H1 (cell line): Measurements from ENCODE around the gene SLMAP. TPM values are rescaled to one million over a fixed set of nuclear protein-coding genes. Genes with fewer than 3 reads are reported as not detected.

Source experiments
- CTCF ChIA-PET: fragments of 300-600 bp; sonication (Branson Sonifier 250); formaldehyde crosslinking; loops from one replicate; lab custom pipeline; 2021; ENCODE audit not compliant: partially characterized antibody; lab: Charles Lee
- POLR2A ChIA-PET: fragments of 300-600 bp; sonication (Branson Sonifier 250); formaldehyde crosslinking; loops from one replicate; lab custom pipeline; 2021; ENCODE audit warnings: inconsistent platforms; ENCODE audit not compliant: partially characterized antibody; lab: Charles Lee
- DNase-seq, 2 experiments: peaks; one replicate each; pipeline versions ENCODE4 v3.0.0 to v3.0.0-alpha.2; 2010 to 2022; ENCODE audit warnings: low spot score in 2 of 2, low read depth in 1 of 2, mixed read lengths in 1 of 2
- FAIRE-seq: peaks from 2 replicates; lab custom pipeline; 2011; peaks lifted over from hg19 to GRCh38; lab: Jason Lieb, UNC
- H2AFZ ChIP-seq: 2 replicates; pipeline ENCODE4 v1.8.1; 2012; ENCODE audit warnings: low read length, inconsistent platforms
- H2AK5ac ChIP-seq: 2 replicates; pipeline ENCODE4 v1.6.1; 2013; ENCODE audit warnings: low read depth, low read length
- H2BK120ac ChIP-seq: replicated peaks from 2 replicates; pipeline ENCODE3; 2013; ENCODE audit warnings: low read depth, low read length, inconsistent platforms
- H2BK12ac ChIP-seq: 2 replicates; pipeline ENCODE4 v1.6.1; 2013; ENCODE audit warnings: low read depth, low read length
- H2BK15ac ChIP-seq: 2 replicates; pipeline ENCODE4 v1.6.1; 2013; ENCODE audit warnings: low read length
- H2BK20ac ChIP-seq: 2 replicates; pipeline ENCODE4 v1.6.1; 2013; ENCODE audit warnings: low read length
- H2BK5ac ChIP-seq: 2 replicates; pipeline ENCODE4 v1.6.1; 2013; ENCODE audit warnings: low read depth, low read length
- H3K14ac ChIP-seq: 2 replicates; pipeline ENCODE4 v1.6.1; 2013; ENCODE audit warnings: inconsistent platforms; ENCODE audit not compliant: insufficient read length
- H3K18ac ChIP-seq: 2 replicates; pipeline ENCODE4 v1.6.1; 2013; ENCODE audit warnings: low read length; ENCODE audit errors: extremely low read depth
- H3K23ac ChIP-seq: 2 replicates; pipeline ENCODE4 v1.6.1; 2013; ENCODE audit warnings: inconsistent platforms; ENCODE audit not compliant: insufficient read length
- H3K23me2 ChIP-seq: 2 replicates; pipeline ENCODE4 v1.6.1; 2013; ENCODE audit warnings: low read depth, low read length
- H3K27ac ChIP-seq: 2 replicates; pipeline ENCODE4 v1.6.1; 2011; ENCODE audit warnings: low read depth, low read length, inconsistent platforms
- H3K27me3 ChIP-seq, 4 experiments: replicated peaks in 1 of 4; 1 replicate in 1 of 4; 2 replicates in 3 of 4; pipeline versions ENCODE4 v1.6.1 to v1.8.1; 2011 to 2013; ENCODE audit warnings: low read length in 3 of 4, mild to moderate bottlenecking in 3 of 4, inconsistent platforms in 2 of 4, mixed read lengths in 2 of 4, moderate library complexity in 1 of 4; ENCODE audit not compliant: control insufficient read depth in 3 of 4, insufficient read depth in 3 of 4; ENCODE audit errors: extremely low read depth in 1 of 4
- H3K36me3 ChIP-seq, 4 experiments: 2 replicates each; pipeline versions ENCODE4 v1.6.1 to v1.8.1; 2011 to 2013; ENCODE audit warnings: mild to moderate bottlenecking in 4 of 4, low read length in 3 of 4, moderate library complexity in 2 of 4, control low read depth in 1 of 4, inconsistent platforms in 1 of 4; ENCODE audit not compliant: insufficient read depth in 4 of 4, control insufficient read depth in 2 of 4
- H3K4ac ChIP-seq: replicated peaks from 2 replicates; pipeline ENCODE3; 2013; ENCODE audit warnings: low read length, low read depth, mixed read lengths, inconsistent platforms; ENCODE audit not compliant: insufficient read length
- H3K4me1 ChIP-seq, 4 experiments: replicated peaks in 1 of 4; 1 replicate in 1 of 4; 2 replicates in 3 of 4; pipeline versions ENCODE4 v1.6.1 to v1.8.1; 2011 to 2013; ENCODE audit warnings: low read length in 3 of 4, inconsistent platforms in 2 of 4, mixed read lengths in 1 of 4; ENCODE audit not compliant: insufficient read depth in 4 of 4, control insufficient read depth in 3 of 4
- H3K4me2 ChIP-seq, 2 experiments: 2 replicates each; pipeline versions ENCODE4 v1.6.1 to v1.8.1; 2011 to 2013; ENCODE audit warnings: low read depth in 2 of 2, low read length in 2 of 2, control low read depth in 1 of 2, inconsistent platforms in 1 of 2, mild to moderate bottlenecking in 1 of 2; ENCODE audit not compliant: insufficient read depth in 1 of 2
- H3K4me3 ChIP-seq, 4 experiments: fragments of 200-600, 300-600 bp in 1 of 4; sonication (generic), shearing (Covaris generic), sonication (Bioruptor Twin) in 1 of 4; 2 replicates each; pipeline versions ENCODE4 v1.5.1 to v1.8.1; 2011 to 2016; ENCODE audit warnings: low read length in 4 of 4, low read depth in 3 of 4, control low read depth in 2 of 4, inconsistent platforms in 2 of 4, mild to moderate bottlenecking in 2 of 4, mixed read lengths in 1 of 4, moderate library complexity in 1 of 4; ENCODE audit not compliant: insufficient read depth in 2 of 4; ENCODE audit errors: extremely low read depth in 1 of 4
- H3K56ac ChIP-seq: replicated peaks from 2 replicates; pipeline ENCODE3; 2013; ENCODE audit warnings: low read depth, mild to moderate bottlenecking, mixed read lengths, low read length, inconsistent platforms; ENCODE audit not compliant: insufficient read length
- H3K79me1 ChIP-seq: 2 replicates; pipeline ENCODE4 v1.6.1; 2013; ENCODE audit warnings: low read depth, low read length, control low read depth
- H3K79me2 ChIP-seq, 2 experiments: 2 replicates each; pipeline versions ENCODE4 v1.6.1 to v1.8.1; 2012 to 2013; ENCODE audit warnings: low read length in 2 of 2, mild to moderate bottlenecking in 2 of 2, inconsistent platforms in 1 of 2; ENCODE audit not compliant: insufficient read depth in 2 of 2, control insufficient read depth in 1 of 2
- H3K9ac ChIP-seq, 4 experiments: replicated peaks in 1 of 4; 1 replicate in 1 of 4; 2 replicates in 3 of 4; pipeline versions ENCODE4 v1.6.1 to v1.8.1; 2011 to 2013; ENCODE audit warnings: low read depth in 3 of 4, low read length in 3 of 4, control low read depth in 2 of 4, mild to moderate bottlenecking in 2 of 4, moderate library complexity in 2 of 4, inconsistent platforms in 1 of 4; ENCODE audit errors: extremely low read depth in 1 of 4
- H3K9me3 ChIP-seq, 2 experiments: 2 replicates each; pipeline versions ENCODE4 v1.6.1 to v1.8.1; 2012 to 2013; ENCODE audit warnings: mild to moderate bottlenecking in 2 of 2, moderate library complexity in 2 of 2, control low read depth in 1 of 2, inconsistent platforms in 1 of 2, low read depth in 1 of 2, low read length in 1 of 2, mixed read lengths in 1 of 2; ENCODE audit not compliant: insufficient read depth in 2 of 2
- H4K20me1 ChIP-seq, 2 experiments: replicated peaks in 1 of 2; 2 replicates each; pipeline versions ENCODE3 to v1.8.1; 2011 to 2013; ENCODE audit warnings: inconsistent platforms in 2 of 2, low read length in 2 of 2, mild to moderate bottlenecking in 1 of 2; ENCODE audit not compliant: insufficient read depth in 2 of 2, control insufficient read depth in 1 of 2
- H4K5ac ChIP-seq: 2 replicates; pipeline ENCODE4 v1.6.1; 2013; ENCODE audit warnings: low read length, low read depth, mixed read lengths, inconsistent platforms; ENCODE audit not compliant: insufficient read length
- H4K8ac ChIP-seq: 2 replicates; pipeline ENCODE4 v1.8.0; 2013; ENCODE audit warnings: mild to moderate bottlenecking, moderate library complexity, low read length, inconsistent platforms; ENCODE audit not compliant: insufficient read depth; ENCODE audit errors: extremely low read depth
- H4K91ac ChIP-seq: replicated peaks from 2 replicates; pipeline ENCODE3; 2013; ENCODE audit warnings: low read length, mixed read lengths, inconsistent platforms; ENCODE audit not compliant: insufficient read length
- ASH2L ChIP-seq: fragments of 200-600, 300-600 bp; sonication (generic); IDR thresholded peaks from one replicate; pipeline ENCODE4 v1.7.1; 2017; ENCODE audit warnings: low read length
- CHD2 ChIP-seq: IDR thresholded peaks from 2 replicates; pipeline ENCODE4 v1.6.1; 2012; ENCODE audit warnings: low read length, improper control_type of control experiment
- FOSL1 ChIP-seq: IDR thresholded peaks from 2 replicates; pipeline ENCODE4 v1.6.1; 2011; ENCODE audit warnings: mild to moderate bottlenecking, low read depth, low read length, moderate library complexity; ENCODE audit not compliant: insufficient read depth
- GABPA ChIP-seq: IDR thresholded peaks from 2 replicates; pipeline ENCODE4 v1.6.1; 2011; ENCODE audit warnings: mild to moderate bottlenecking, low read length, moderate library complexity, borderline replicate concordance; ENCODE audit not compliant: insufficient read depth
- HDAC6 ChIP-seq: IDR thresholded peaks from one replicate; pipeline ENCODE4 v1.7.1; 2012; ENCODE audit warnings: low read depth, mild to moderate bottlenecking, inconsistent platforms, low read length, moderate library complexity
- POLR2AphosphoS5 ChIP-seq: IDR thresholded peaks from 2 replicates; pipeline ENCODE4 v1.6.1; 2011; ENCODE audit warnings: low read depth, low read length
- SIX5 ChIP-seq: IDR thresholded peaks from 2 replicates; pipeline ENCODE4 v1.6.1; 2011; ENCODE audit warnings: mild to moderate bottlenecking, low read depth, low read length
- SRF ChIP-seq: IDR thresholded peaks from 2 replicates; pipeline ENCODE4 v1.6.1; 2011; ENCODE audit warnings: mild to moderate bottlenecking, low read depth, low read length, moderate library complexity
- TAF7 ChIP-seq: optimal IDR thresholded peaks from 2 replicates; pipeline ENCODE3; 2011; ENCODE audit warnings: low read depth, mild to moderate bottlenecking, inconsistent platforms, low read length, moderate library complexity, borderline replicate concordance
- TEAD4 ChIP-seq: IDR thresholded peaks from 2 replicates; pipeline ENCODE4 v1.6.1; 2012; ENCODE audit warnings: low read depth, low read length, inconsistent platforms, mixed read lengths
- WGBS, 2 experiments: shearing (Covaris generic) in 1 of 2; methylation state at CpG; one replicate each; pipeline versions ENCODE4 v1.1.6 to v1.1.7; 2013 to 2015; ENCODE audit warnings: low lambda C conversion rate in 2 of 2, mixed read lengths in 2 of 2, inconsistent platforms in 1 of 2, low coverage in 1 of 2, missing lambda C conversion rate in 1 of 2; ENCODE audit not compliant: insufficient replicate concordance in 2 of 2, insufficient coverage in 1 of 2, insufficient read length in 1 of 2; ENCODE audit errors: extremely low coverage in 1 of 2, missing lambda C conversion rate in 1 of 2; 5-methylcytosine and 5-hydroxymethylcytosine counted together
- polyA plus RNA-seq, 7 experiments: library from polyadenylated mRNA; depleted of rRNA in 3 of 7; stranded (reverse) in 5 of 7; unstranded in 2 of 7; fragments of >200 nt in 5 of 7; fragments of 200-250 nt in 2 of 7; gene quantifications; 1 replicate in 5 of 7; 2 replicates in 1 of 7; 4 replicates in 1 of 7; pipeline versions ENCODE4 v1.2.1 to v1.2.3, GENCODE V29; 2011 to 2013; ENCODE audit warnings: missing spikeins in 2 of 7, mixed read lengths in 2 of 7
- total RNA-seq: library from RNA; stranded (reverse); fragmentation: NEBNext Ultra II Directional; extraction: Animal tissue kit (Norgen Biotek cat#: 25700); gene quantifications from 2 replicates; pipeline ENCODE4 v1.2.1, GENCODE V29; 2021

SLMAP gene
- total and polyA plus RNA-seq, 2 of the 8 experiments (the other 6 are each of a cell fraction or from before 2014, with no cell fraction given) = 13.6 to 70.4 TPM

GRCh38 chr3:57903124-57903890 is 147.2 kb downstream of the SLMAP start:
- Histone ChIP-seq H3K9me3 (no peaks in the 10 kb centered on the region), H2BK120ac (no peak overlapping the region), H2BK12ac (no peak overlapping the region), H4K8ac (no peak overlapping the region), H3K23ac (no peak overlapping the region), H2BK5ac (no peak overlapping the region), H3K4me3 (no peak overlapping the region), H3K4me2 (no peak overlapping the region), H3K9ac (no peak overlapping the region), H3K27me3 (no peaks in the 10 kb centered on the region), H2AK5ac (no peak overlapping the region), H3K56ac (no peak overlapping the region), H2BK20ac (no peak overlapping the region), H3K36me3 (no peaks in the 10 kb centered on the region; a peak in 1 of 8 replicates), H4K5ac (no peak overlapping the region), H3K18ac (no peak overlapping the region), H2BK15ac (no peak overlapping the region), H3K23me2 (no peaks in the 10 kb centered on the region), H3K4me1 (no peaks in the 10 kb centered on the region), H4K20me1 (no peaks in the 10 kb centered on the region), H3K4ac (no peak overlapping the region), H4K91ac (no peak overlapping the region), H3K79me2 (no peaks in the 10 kb centered on the region), H3K79me1 (no peaks in the 10 kb centered on the region), H3K27ac (no peak overlapping the region), H3K14ac (no peak overlapping the region), H2AFZ (no peak overlapping the region)
- FAIRE-seq = no peak
- WGBS, 2 experiments = 95% methylated on average over 3 of the region's 3 CpGs; no CpG with 5 or more reads in 1 of the 2 experiments
- CTCF ChIA-PET = interaction anchor here (1.1 kb wide), 1 partner anchor 260 kb away, joined by 4 read pairs; no protein-coding TSS in a partner anchor
- POLR2A ChIA-PET = interaction anchor here (0.5 to 1.5 kb wide), 2 partner anchors 259 to 307 kb away, joined by 3 read pairs; no protein-coding TSS in a partner anchor
- TF ChIP-seq POLR2AphosphoS5 = no peak
- TF ChIP-seq TEAD4 = no peak
- no peak for TF ChIP-seq GABPA
- TF ChIP-seq ASH2L = no peak
- TF ChIP-seq SIX5 = no peak
- TF ChIP-seq FOSL1 = no peak
- TF ChIP-seq TAF7 = no peak
- TF ChIP-seq HDAC6 = no peak
- no peak for TF ChIP-seq CHD2
- no peak for TF ChIP-seq SRF
- no peak for DNase-seq
